Astrocyte (in vitro differentiated cells and primary cell): ENCODE results near the gene FAM110A. TPM values are rescaled to one million over a fixed set of nuclear protein-coding genes. Genes with fewer than 3 reads are reported as not detected.

Experiments used
- DNase-seq: peaks from one replicate; pipeline ENCODE4 v3.0.0-alpha.2; 2010; ENCODE audit warnings: low read depth
- FAIRE-seq: peaks from 2 replicates; lab custom pipeline; 2011; peaks lifted over from hg19 to GRCh38; lab: Jason Lieb, UNC
- H2AFZ ChIP-seq: 2 replicates; pipeline ENCODE4 v1.6.0; 2012; ENCODE audit warnings: low read depth, low read length, inconsistent platforms
- H3K27ac ChIP-seq: 2 replicates; pipeline ENCODE4 v1.5.1; 2011; ENCODE audit warnings: low read depth, low read length, inconsistent platforms
- H3K27me3 ChIP-seq: 2 replicates; pipeline ENCODE4 v1.6.0; 2011; ENCODE audit warnings: low read length, inconsistent platforms; ENCODE audit not compliant: insufficient read depth
- H3K36me3 ChIP-seq: 2 replicates; pipeline ENCODE4 v1.5.1; 2011; ENCODE audit warnings: low read length, inconsistent platforms; ENCODE audit not compliant: insufficient read depth
- H3K4me1 ChIP-seq: 2 replicates; pipeline ENCODE4 v1.5.1; 2011; ENCODE audit warnings: low read length, inconsistent platforms; ENCODE audit not compliant: insufficient read depth
- H3K4me2 ChIP-seq: 2 replicates; pipeline ENCODE4 v1.6.0; 2012; ENCODE audit warnings: low read length, inconsistent platforms
- H3K4me3 ChIP-seq: 2 replicates; pipeline ENCODE4 v1.5.1; 2011; ENCODE audit warnings: low read depth, mild to moderate bottlenecking, low read length, inconsistent platforms; ENCODE audit not compliant: insufficient read depth
- H3K79me2 ChIP-seq: 2 replicates; pipeline ENCODE4 v1.6.0; 2012; ENCODE audit warnings: mild to moderate bottlenecking, low read length, inconsistent platforms; ENCODE audit not compliant: insufficient read depth
- H3K9ac ChIP-seq: 2 replicates; pipeline ENCODE4 v1.6.0; 2012; ENCODE audit warnings: mild to moderate bottlenecking, low read length, inconsistent platforms
- H3K9me3 ChIP-seq: 2 replicates; pipeline ENCODE4 v1.5.1; 2012; ENCODE audit warnings: low read depth, mild to moderate bottlenecking, low read length, inconsistent platforms; ENCODE audit not compliant: insufficient read depth
- H4K20me1 ChIP-seq: 2 replicates; pipeline ENCODE4 v1.6.0; 2012; ENCODE audit warnings: low read length, inconsistent platforms; ENCODE audit not compliant: insufficient read depth
- H3K27ac Mint-ChIP-seq: one replicate; pipeline ENCODE4 v1.8.0; 2021; ENCODE audit warnings: mild to moderate bottlenecking, mixed read lengths; ENCODE audit not compliant: unreplicated experiment
- H3K27me3 Mint-ChIP-seq: one replicate; pipeline ENCODE4 v1.8.0; 2021; ENCODE audit warnings: low read depth, mixed read lengths; ENCODE audit not compliant: unreplicated experiment
- H3K36me3 Mint-ChIP-seq: one replicate; pipeline ENCODE4 v1.8.0; 2021; ENCODE audit warnings: low read depth, mixed read lengths; ENCODE audit not compliant: unreplicated experiment
- H3K4me1 Mint-ChIP-seq: one replicate; pipeline ENCODE4 v1.8.0; 2021; ENCODE audit warnings: low read depth, mixed read lengths; ENCODE audit not compliant: unreplicated experiment
- H3K4me3 Mint-ChIP-seq: one replicate; pipeline ENCODE4 v1.8.0; 2021; ENCODE audit warnings: mild to moderate bottlenecking, moderate library complexity, mixed read lengths; ENCODE audit not compliant: unreplicated experiment
- H3K9me3 Mint-ChIP-seq: one replicate; pipeline ENCODE4 v1.8.0; 2021; ENCODE audit warnings: mild to moderate bottlenecking, mixed read lengths; ENCODE audit not compliant: unreplicated experiment
- CTCF ChIP-seq: IDR thresholded peaks from 2 replicates; pipeline ENCODE4 v1.5.1; 2011; ENCODE audit warnings: low read depth, mild to moderate bottlenecking, inconsistent platforms, low read length, moderate library complexity; ENCODE audit not compliant: insufficient read depth
- EZH2 ChIP-seq: IDR thresholded peaks from 2 replicates; pipeline ENCODE4 v1.6.1; 2012; ENCODE audit warnings: mild to moderate bottlenecking, low read length, inconsistent platforms; ENCODE audit not compliant: insufficient read depth
- total RNA-seq: library from RNA; stranded (reverse); gene quantifications from 2 replicates; pipeline ENCODE4 v1.2.1, GENCODE V29; 2021

FAM110A gene
- total RNA-seq, 1 donor from 2014 or later: 1.4 TPM

DNA sequence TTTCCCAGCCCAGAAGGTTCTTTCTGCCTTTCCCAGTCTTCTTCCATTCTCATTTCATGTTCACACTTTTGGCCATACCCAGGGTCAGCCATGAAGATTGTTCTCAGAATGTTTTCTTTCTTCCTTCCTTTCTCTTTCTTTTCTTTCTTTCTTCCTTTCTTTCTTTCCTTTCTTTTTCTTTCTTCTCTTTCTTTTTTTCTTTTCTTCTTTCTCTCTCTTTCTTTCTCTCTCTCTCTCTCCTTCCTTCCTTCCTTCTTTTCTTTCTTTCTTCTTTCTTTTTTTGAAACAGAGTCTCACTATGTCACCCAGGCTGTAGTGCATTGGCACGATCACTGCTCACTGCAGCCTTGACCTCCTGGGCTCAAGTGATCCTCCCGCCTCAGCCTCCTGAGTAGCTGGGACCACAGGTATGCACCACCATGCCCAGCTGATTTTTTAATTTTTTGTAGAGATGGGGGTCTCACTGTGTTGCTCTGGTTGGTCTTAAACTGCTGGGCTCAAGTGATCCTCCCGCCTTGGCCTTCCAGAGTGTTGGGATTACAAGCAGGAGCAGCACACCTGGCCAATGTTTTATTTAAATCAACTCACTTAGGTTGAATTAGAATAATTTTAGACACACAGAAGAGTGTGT, 13.1 kb upstream of the FAM110A start:
- Histone ChIP-seq H2AFZ (no peak overlapping the region), H3K27me3 (no peaks in the 10 kb centered on the region), H3K36me3 (no peaks in the 10 kb centered on the region), H3K9ac (no peak overlapping the region), H4K20me1 (no peaks in the 10 kb centered on the region), H3K9me3 (no peaks in the 10 kb centered on the region), H3K4me3 (no peak overlapping the region), H3K4me1 (no peaks in the 10 kb centered on the region), H3K79me2 (no peaks in the 10 kb centered on the region), H3K27ac (no peak overlapping the region), H3K4me2 (no peak overlapping the region)
- Mint-ChIP-seq H3K4me1 (no peaks in the 10 kb centered on the region), H3K4me3 (no peak overlapping the region), H3K27me3 (peaks cover 23% of the 10 kb centered on the region), H3K36me3 (no peaks in the 10 kb centered on the region), H3K27ac (no peak overlapping the region), H3K9me3 (peaks cover 3% of the 10 kb centered on the region)
- FAIRE-seq (no peak), DNase-seq (no peak)
- TF ChIP-seq CTCF (no peak), EZH2 (no peak)

- no peak overlapping the region for H3K4me3 ChIP-seq
- H2AFZ ChIP-seq: no peak overlapping the region
- H3K9ac ChIP-seq: no peak overlapping the region
- Mint-ChIP-seq H3K27me3 (peaks cover 27% of the 10 kb centered on the region), H3K4me3 (no peak overlapping the region), H3K4me1 (peaks cover 2% of the 10 kb centered on the region), H3K9me3 (peaks cover 3% of the 10 kb centered on the region), H3K36me3 (no peaks in the 10 kb centered on the region), H3K27ac (no peak overlapping the region)
- H3K27ac ChIP-seq: no peak overlapping the region
- no peaks in the 10 kb centered on the region for H3K9me3 ChIP-seq
- no peaks in the 10 kb centered on the region for H3K79me2 ChIP-seq
- no peaks in the 10 kb centered on the region for H3K27me3 ChIP-seq
- H4K20me1 ChIP-seq: no peaks in the 10 kb centered on the region
- no peak for TF ChIP-seq CTCF
- TF ChIP-seq EZH2: no peak
- no peak for DNase-seq
- no peaks in the 10 kb centered on the region for H3K4me1 ChIP-seq
- H3K36me3 ChIP-seq: no peaks in the 10 kb centered on the region
- no peak overlapping the region for H3K4me2 ChIP-seq
- FAIRE-seq: no peak
Measured at GRCh38 chr20:821046-821730, 12.3 kb upstream of the FAM110A start.

DNA sequence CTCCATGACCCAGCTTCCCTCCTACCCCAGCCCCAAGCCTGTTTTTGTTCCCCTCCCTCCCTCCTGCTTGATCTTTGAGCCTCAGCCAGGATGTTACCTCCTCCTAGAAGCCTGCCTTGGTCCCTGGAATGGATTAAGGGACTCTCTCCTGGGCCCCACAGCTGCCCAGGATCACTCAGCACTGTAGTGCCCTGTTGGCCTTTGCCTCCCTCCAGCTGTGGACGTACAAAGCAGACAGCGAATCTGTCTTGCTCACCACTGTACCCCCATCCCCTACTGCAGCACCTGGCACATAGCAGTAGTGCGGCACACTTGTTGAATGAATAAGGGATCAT, 11.8 kb upstream of the FAM110A start:
- no peak overlapping the region for H3K27ac Mint-ChIP-seq
- no peaks in the 10 kb centered on the region for H3K79me2 ChIP-seq
- H2AFZ ChIP-seq: no peak overlapping the region
- DNase-seq: no peak
- H3K27me3 ChIP-seq: no peaks in the 10 kb centered on the region
- TF ChIP-seq CTCF (no peak), EZH2 (no peak)
- H3K9ac ChIP-seq: no peak overlapping the region
- H4K20me1 ChIP-seq: no peaks in the 10 kb centered on the region
- no peak for FAIRE-seq
- H3K27me3 Mint-ChIP-seq: peaks cover 27% of the 10 kb centered on the region
- no peak overlapping the region for H3K4me2 ChIP-seq
- H3K36me3 Mint-ChIP-seq: no peaks in the 10 kb centered on the region
- no peak overlapping the region for H3K4me3 ChIP-seq
- H3K27ac ChIP-seq: no peak overlapping the region
- H3K9me3 ChIP-seq: no peaks in the 10 kb centered on the region
- no peak overlapping the region for H3K4me3 Mint-ChIP-seq
- no peaks in the 10 kb centered on the region for H3K36me3 ChIP-seq
- no peaks in the 10 kb centered on the region for H3K4me1 ChIP-seq
- peaks cover 4% of the 10 kb centered on the region for H3K9me3 Mint-ChIP-seq
- H3K4me1 Mint-ChIP-seq: peaks cover 2% of the 10 kb centered on the region
